Nephron (organoid): ENCODE measurements around the gene GBF1.

Experiments
- H3K27ac Mint-ChIP-seq, 3 experiments: 2 replicates each; pipeline ENCODE4 v1.8.0; 2020; ENCODE audit warnings: mixed read lengths in 3 of 3, mild to moderate bottlenecking in 2 of 3, moderate library complexity in 1 of 3
- H3K27me3 Mint-ChIP-seq: 2 replicates; pipeline ENCODE4 v1.8.0; 2021; ENCODE audit warnings: low read depth, mild to moderate bottlenecking, moderate library complexity, mixed read lengths
- H3K36me3 Mint-ChIP-seq: 2 replicates; pipeline ENCODE4 v1.8.0; 2020; ENCODE audit warnings: low read depth, mixed read lengths
- H3K4me1 Mint-ChIP-seq: 2 replicates; pipeline ENCODE4 v1.8.0; 2020; ENCODE audit warnings: mixed read lengths
- H3K4me3 Mint-ChIP-seq, 3 experiments: 2 replicates each; pipeline ENCODE4 v1.8.0; 2020; ENCODE audit warnings: mild to moderate bottlenecking in 3 of 3, mixed read lengths in 3 of 3, moderate library complexity in 2 of 3
- H3K9me3 Mint-ChIP-seq: 2 replicates; pipeline ENCODE4 v1.8.0; 2020; ENCODE audit warnings: mixed read lengths
- CTCF ChIP-seq, 3 experiments: fragments of 200-600 bp; sonication (generic); IDR thresholded peaks; one replicate each; pipeline ENCODE4 v1.5.0; 2021; ENCODE audit warnings: antibody characterized with exemption in 3 of 3; ENCODE audit not compliant: unreplicated experiment in 3 of 3

Gene GBF1

GRCh38 chr10:102420714-102421506, 175.6 kb downstream of the GBF1 start, which contains the start of gene FBXL15:
FBXL15 (plus strand) TSS chr10:102420836; CDS start chr10:102421130, 294 bp downstream.
- H3K4me3 Mint-ChIP-seq: peak within 1 kb of the TSS; percentile 92 to 95 (median 95)
- peak within 1 kb of the TSS; percentile 90 to 98 (median 97) for H3K27ac Mint-ChIP-seq
- H3K27me3 Mint-ChIP-seq: peaks cover 32% of the 10 kb centered on the region
- H3K9me3 Mint-ChIP-seq: no peaks in the 10 kb centered on the region
- no peak for TF ChIP-seq CTCF (IDR thresholded peaks at IDR 0.05; ENCODE audit: unreplicated experiment in 3 of 3)
- peaks cover 3% of the 10 kb centered on the region for H3K36me3 Mint-ChIP-seq
- peaks cover 13% of the 10 kb centered on the region for H3K4me1 Mint-ChIP-seq

- TF ChIP-seq CTCF (IDR thresholded peaks at IDR 0.05; ENCODE audit: unreplicated experiment in 3 of 3): no peak
- Mint-ChIP-seq H3K27me3 (peaks cover 28% of the 10 kb centered on the region), H3K9me3 (no peaks in the 10 kb centered on the region), H3K27ac (no peak overlapping the region), H3K4me3 (peak overlapping the region; percentile 92 to 95 (median 95)), H3K4me1 (peaks cover 13% of the 10 kb centered on the region), H3K36me3 (peaks cover 6% of the 10 kb centered on the region)
These were observed 176.1 kb downstream of the GBF1 start for GRCh38 chr10:102421507-102421756.

GRCh38 chr10:102421757-102422512, 176.6 kb downstream of the GBF1 start:
- no peak for TF ChIP-seq CTCF (IDR thresholded peaks at IDR 0.05; ENCODE audit: unreplicated experiment in 3 of 3)
- H3K9me3 Mint-ChIP-seq: no peaks in the 10 kb centered on the region
- peak overlapping the region; percentile 92 to 95 (median 95) for H3K4me3 Mint-ChIP-seq
- H3K4me1 Mint-ChIP-seq: peaks cover 13% of the 10 kb centered on the region
- peak overlapping the region in 1 of 3 experiments; percentile 14 for H3K27ac Mint-ChIP-seq
- H3K27me3 Mint-ChIP-seq: peaks cover 28% of the 10 kb centered on the region
- peaks cover 6% of the 10 kb centered on the region for H3K36me3 Mint-ChIP-seq

- H3K27ac Mint-ChIP-seq: no peak overlapping the region
- H3K4me1 Mint-ChIP-seq: peaks cover 13% of the 10 kb centered on the region
- peaks cover 21% of the 10 kb centered on the region for H3K27me3 Mint-ChIP-seq
These were observed 177.3 kb downstream of the GBF1 start for GRCh38 chr10:102422545-102423129.

GRCh38 chr10:102423372-102423968, 178.1 kb downstream of the GBF1 start:
- H3K36me3 Mint-ChIP-seq: peaks cover 6% of the 10 kb centered on the region
- no peak overlapping the region for H3K27ac Mint-ChIP-seq
- H3K9me3 Mint-ChIP-seq: no peaks in the 10 kb centered on the region
- H3K4me1 Mint-ChIP-seq: peaks cover 13% of the 10 kb centered on the region
- TF ChIP-seq CTCF (IDR thresholded peaks at IDR 0.05; ENCODE audit: unreplicated experiment in 3 of 3): no peak
- peaks cover 13% of the 10 kb centered on the region for H3K27me3 Mint-ChIP-seq
- peak overlapping the region; percentile 62 to 76 (median 67) for H3K4me3 Mint-ChIP-seq

More at GRCh38 chr10:102422545-102423129, 177.3 kb downstream of the GBF1 start:
- peak; percentile 70 to 75 (median 73) for TF ChIP-seq CTCF (IDR thresholded peaks at IDR 0.05; ENCODE audit: unreplicated experiment in 3 of 3)
- peaks cover 6% of the 10 kb centered on the region for H3K36me3 Mint-ChIP-seq
- H3K9me3 Mint-ChIP-seq: no peaks in the 10 kb centered on the region
- H3K4me3 Mint-ChIP-seq: peak overlapping the region; percentile 81 to 95 (median 83)
